SK-N-DZ (cell line): Measurements from ENCODE around the gene INSL3.
A peak's percentile ranks its signal among the peaks of the same experiment; 100 is the strongest.
"Not testable (repeated sequence)": the region's sequence is repeated elsewhere in the genome, so short reads cannot be mapped to it uniquely, and the experiment has no call there.

Experiments used
- DNase-seq: peaks from one replicate; pipeline ENCODE4 v3.0.0-alpha.2; 2015; ENCODE audit warnings: low spot score
- small RNA-seq, 2 experiments: library from RNA; depleted of rRNA; stranded (forward); fragments of <200 nt; gene quantifications; one replicate each; pipeline ENCODE3, GENCODE V24; 2014

INSL3 gene

DNA sequence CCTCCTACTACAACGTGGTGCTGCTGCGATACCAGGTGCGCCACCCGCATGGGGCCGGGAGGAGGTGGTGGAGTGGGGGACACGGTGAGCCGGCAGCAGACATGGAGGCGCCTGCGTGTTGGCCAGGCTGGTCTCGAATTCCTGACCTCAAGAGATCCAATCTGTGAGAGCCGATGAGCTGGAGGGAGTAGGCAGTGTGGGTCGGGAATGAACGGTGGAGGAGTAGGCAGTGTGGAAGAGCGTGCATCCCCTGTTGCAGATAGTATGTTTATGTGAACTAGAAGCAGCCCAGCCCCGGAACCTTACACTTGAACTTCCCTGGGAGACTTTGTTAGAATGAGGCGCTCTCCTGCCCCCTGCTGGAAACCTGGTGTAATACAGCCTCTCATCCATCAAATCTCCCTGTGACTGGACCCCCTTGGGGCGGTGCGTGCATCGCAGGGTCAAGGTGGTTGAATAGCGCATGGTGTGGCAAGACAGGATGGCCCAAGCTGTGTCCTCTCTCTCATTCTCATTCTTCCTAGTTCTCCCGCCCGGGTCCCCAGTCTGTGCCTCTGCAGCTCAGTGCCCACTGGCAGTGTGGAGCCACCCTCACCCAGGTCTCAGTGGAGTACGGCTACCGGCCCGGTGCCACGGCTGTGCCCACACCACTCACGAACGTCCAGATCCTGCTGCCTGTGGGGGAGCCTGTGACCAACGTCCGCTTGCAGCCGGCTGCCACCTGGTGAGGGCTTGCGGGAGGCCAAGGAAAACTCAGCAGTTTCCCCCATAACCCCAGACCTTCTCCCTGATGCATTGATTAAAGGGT, 36.9 kb downstream of the INSL3 start:
- DNase-seq: peak; percentile 77

- DNase-seq: not testable (repeated sequence)
Measured at GRCh38 chr19:17783721-17784120, 37.6 kb downstream of the INSL3 start.

- no peak for DNase-seq
Measured at GRCh38 chr19:17780781-17781180, 40.5 kb downstream of the INSL3 start.

DNA sequence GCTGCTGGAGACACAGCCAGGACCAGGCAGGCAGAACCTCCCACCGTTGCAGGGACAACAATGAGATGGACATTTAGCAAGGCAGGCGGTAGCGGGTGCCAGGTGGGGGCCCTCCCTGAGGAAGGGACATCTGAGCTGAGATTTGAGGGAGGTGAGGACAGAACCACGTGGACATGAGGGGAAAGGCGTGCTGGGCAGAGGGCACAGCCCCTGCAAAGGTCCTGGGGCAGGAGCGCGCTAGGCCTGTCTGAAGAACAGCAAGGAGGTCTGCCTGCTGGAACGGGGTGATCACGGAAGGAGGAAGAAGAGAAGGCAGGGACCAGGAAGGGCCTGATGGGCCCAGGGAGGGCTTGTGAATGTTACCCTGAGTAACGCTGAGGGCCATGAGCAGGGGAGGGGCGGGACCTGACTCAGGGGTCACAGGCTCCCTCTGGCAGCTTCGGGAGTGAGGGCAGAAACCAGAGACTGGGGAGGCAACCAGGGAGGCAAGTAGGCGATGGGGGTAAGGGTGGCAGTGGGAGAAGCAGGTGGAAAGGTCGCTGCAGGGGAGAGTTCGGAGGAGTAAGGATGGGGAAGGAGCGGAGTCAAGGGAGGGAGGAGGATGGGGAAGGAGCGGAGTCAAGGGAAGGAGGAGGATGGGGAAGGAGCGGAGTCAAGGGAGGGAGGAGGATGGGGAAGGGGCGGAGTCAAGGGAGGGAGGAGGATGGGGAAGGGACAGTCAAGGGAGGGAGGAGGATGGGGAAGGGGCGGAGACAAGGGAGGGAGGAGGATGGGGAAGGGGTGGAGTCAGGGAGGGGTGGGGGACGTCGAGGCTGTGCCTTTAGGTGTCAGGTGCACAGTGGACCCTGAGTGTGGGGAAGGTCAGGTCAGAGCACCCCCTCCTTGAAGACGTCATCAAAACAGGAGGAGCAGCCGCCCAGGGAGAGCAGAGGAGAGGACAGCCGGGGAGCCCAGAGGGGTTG, 42.1 kb downstream of the INSL3 start:
- peak; percentile 85 for DNase-seq

DNA sequence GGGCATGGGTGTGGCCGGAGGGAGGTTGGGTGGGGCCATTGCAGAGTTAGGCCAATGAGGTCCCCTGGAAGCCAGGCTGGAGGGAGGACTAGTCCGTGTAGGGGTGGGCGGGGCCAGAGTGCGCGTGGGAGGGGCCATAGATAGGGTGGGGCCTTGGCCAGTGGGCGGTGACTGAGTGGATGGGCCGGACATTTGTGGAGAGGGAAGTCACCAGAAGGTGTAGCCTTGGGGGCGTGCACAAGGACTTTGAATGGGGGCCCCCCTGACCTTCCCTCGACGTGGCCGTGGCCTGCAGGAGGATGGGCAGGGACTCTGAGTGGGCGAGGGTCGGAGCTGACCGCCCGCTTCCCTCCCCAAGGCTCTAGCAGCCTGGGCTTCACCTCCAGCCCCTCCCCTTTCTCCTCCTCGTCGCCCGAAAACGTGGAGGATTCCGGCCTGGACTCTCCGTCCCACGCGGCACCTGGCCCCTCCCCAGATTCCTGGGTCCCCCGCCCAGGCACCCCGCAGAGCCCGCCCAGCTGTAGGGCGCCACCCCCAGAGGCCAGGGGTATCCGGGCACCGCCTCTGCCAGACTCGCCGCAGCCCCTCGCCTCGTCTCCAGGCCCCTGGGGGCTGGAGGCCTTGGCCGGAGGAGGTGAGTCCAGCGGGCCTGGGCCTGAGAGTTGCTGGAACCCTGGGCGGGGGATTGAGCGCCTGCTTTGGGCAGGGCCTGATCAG, 42.9 kb downstream of the INSL3 start:
- DNase-seq: peak; percentile 71

DNA sequence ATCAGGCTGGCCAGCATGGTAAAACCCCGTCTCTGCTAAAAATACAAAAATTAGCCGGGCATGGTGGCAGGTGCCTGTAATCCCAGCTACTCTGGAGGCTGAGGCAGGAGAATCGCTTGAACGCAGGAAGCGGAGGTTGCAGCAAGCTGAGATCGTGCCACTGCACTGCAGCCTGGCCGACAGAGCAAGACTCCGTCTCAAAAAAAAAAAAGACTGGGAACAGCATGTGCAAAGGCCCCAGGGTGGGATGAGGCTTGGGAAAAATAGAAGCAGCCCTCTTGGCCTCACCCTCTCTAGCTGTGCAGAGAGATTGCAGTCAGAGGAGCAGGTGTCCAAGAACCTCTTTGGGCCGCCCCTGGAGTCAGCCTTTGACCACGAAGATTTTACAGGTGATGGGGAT, 43.5 kb downstream of the INSL3 start:
- not testable (repeated sequence) for DNase-seq

DNA sequence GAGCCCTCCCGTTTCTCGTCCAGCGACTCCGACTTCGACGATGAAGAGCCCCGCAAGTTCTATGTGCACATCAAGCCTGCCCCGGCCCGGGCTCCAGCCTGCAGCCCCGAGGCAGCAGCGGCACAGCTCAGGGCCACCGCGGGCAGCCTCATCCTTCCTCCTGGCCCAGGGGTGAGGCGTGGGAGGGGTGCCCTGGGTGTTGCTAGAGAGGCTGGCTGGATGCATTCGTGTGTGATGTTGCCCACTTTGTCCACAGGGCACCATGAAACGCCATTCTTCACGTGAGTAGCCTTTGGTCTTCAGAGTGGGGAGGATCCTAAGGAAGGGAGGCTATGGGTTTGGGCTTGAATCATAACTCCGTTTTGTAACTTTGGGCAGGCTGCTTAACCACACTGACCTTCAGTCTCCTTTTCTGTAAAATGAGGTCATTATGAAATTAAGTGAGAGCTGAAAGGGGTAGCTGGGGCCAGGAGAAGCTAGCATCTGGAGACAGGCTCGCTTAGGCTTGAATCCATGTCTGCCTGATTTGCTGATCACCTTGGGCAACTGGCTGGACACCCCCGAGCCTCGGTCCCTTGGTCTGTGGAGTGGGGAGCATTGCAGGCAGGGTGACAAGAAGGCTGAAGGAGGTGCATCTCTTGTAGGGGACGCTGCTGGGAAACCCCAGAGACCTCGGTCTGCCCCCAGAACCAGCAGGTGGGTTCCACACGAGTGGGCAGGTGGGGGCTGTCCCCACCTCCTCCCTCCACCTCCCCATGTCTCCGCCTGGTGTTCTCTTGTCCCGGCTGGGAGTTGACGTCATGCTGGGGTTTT, 45.1 kb downstream of the INSL3 start:
- no peak for DNase-seq

- DNase-seq: peak; percentile 31
Measured at GRCh38 chr19:17775245-17775927, 45.9 kb downstream of the INSL3 start.

DNA sequence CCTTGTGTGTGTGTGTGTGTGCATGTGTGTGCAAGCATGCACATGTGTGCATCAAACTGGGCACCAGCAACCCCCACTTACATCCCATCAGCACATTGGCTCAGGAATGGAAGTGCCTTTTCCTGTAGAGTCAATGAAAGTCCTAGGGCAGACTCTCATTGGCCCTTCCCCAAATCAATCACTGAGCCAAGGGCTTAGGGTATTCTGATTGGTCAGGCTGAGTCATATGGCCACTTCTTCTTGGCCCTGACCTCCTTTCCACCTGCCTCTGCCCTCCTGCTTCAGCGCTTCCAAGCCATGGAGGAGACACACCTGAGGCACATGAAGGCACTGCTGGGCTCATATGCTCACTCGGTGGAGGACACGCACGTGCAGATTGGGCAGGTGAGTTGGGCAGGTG, 49.1 kb downstream of the INSL3 start:
- no peak for DNase-seq

- DNase-seq: no peak
Measured at GRCh38 chr19:17770613-17771012, 50.7 kb downstream of the INSL3 start.

DNA sequence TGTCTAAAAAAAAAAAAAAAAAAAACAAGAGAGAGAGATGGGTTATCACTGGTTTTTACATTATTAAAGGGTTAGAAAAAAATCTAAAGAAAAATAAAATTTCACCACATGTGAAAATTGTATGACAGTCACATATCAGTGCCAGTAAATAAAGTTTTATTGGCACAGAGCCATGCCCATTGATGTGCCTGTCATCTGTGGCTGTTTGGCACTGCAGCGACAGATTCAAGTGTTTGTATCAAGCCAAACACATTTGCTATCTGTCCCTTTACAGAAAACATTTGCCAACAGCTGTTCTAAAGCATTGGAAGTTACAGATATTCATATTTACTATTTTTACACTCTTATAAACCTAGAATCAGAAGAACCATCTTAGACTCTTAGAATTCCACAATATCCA, 53.8 kb downstream of the INSL3 start:
- no peak for DNase-seq

- DNase-seq: no peak
Measured at GRCh38 chr19:17766543-17767131, 54.7 kb downstream of the INSL3 start.

Small RNA genes lying within 50 kb of the gene (small RNA-seq; reads per million reads assigned to genes)
- 0 reads per million in 2 experiments for gene SNORA68
